Keratinocyte (primary cell): ENCODE results near the gene DEPDC5. TPM values are rescaled to one million over a fixed set of nuclear protein-coding genes. Genes with fewer than 3 reads are reported as not detected.

Source experiments
- DNase-seq: peaks from one replicate; pipeline ENCODE4 v3.0.0-alpha.2; 2011; ENCODE audit warnings: low read depth, missing footprints, low spot score
- FAIRE-seq: peaks from 2 replicates; lab custom pipeline; 2011; peaks lifted over from hg19 to GRCh38; lab: Jason Lieb, UNC
- H2AFZ ChIP-seq: 2 replicates; pipeline ENCODE4 v1.6.0; 2012; ENCODE audit warnings: low read length, control low read depth, inconsistent platforms; ENCODE audit not compliant: control insufficient read depth
- H3K27ac ChIP-seq: 2 replicates; pipeline ENCODE4 v1.5.1; 2011; ENCODE audit warnings: low read length; ENCODE audit not compliant: control insufficient read depth, insufficient read depth
- H3K27me3 ChIP-seq: 3 replicates; pipeline ENCODE4 v1.6.0; 2011; ENCODE audit warnings: low read length; ENCODE audit not compliant: control insufficient read depth, insufficient read depth; ENCODE audit errors: extremely low read depth
- H3K36me3 ChIP-seq, 2 experiments: 2 replicates in 1 of 2; 3 replicates in 1 of 2; pipeline ENCODE4 v1.5.1; 2011; ENCODE audit warnings: low read length in 2 of 2, mild to moderate bottlenecking in 1 of 2; ENCODE audit not compliant: control insufficient read depth in 2 of 2, insufficient read depth in 2 of 2; ENCODE audit errors: extremely low read depth in 1 of 2
- H3K4me1 ChIP-seq: 3 replicates; pipeline ENCODE4 v1.5.1; 2011; ENCODE audit warnings: low read length; ENCODE audit not compliant: control insufficient read depth, insufficient read depth; ENCODE audit errors: extremely low read depth
- H3K4me2 ChIP-seq: 3 replicates; pipeline ENCODE4 v1.6.0; 2011; ENCODE audit warnings: low read depth, low read length; ENCODE audit not compliant: control insufficient read depth, insufficient read depth; ENCODE audit errors: extremely low read depth
- H3K4me3 ChIP-seq, 3 experiments: fragments of 200-600 bp in 1 of 3; sonication (generic) in 1 of 3; 2 replicates in 2 of 3; 3 replicates in 1 of 3; pipeline ENCODE4 v1.5.1; 2011 to 2016; ENCODE audit warnings: low read length in 3 of 3, mild to moderate bottlenecking in 3 of 3, control low read depth in 2 of 3, inconsistent platforms in 1 of 3, low read depth in 1 of 3, mixed read lengths in 1 of 3, mixed run types in 1 of 3, moderate library complexity in 1 of 3; ENCODE audit not compliant: control insufficient read depth in 2 of 3, insufficient read depth in 2 of 3; ENCODE audit errors: extremely low read depth in 1 of 3
- H3K79me2 ChIP-seq: 2 replicates; pipeline ENCODE4 v1.6.0; 2012; ENCODE audit warnings: low read length; ENCODE audit not compliant: control insufficient read depth, insufficient read depth
- H3K9ac ChIP-seq: 3 replicates; pipeline ENCODE4 v1.6.0; 2011; ENCODE audit warnings: low read length; ENCODE audit not compliant: control insufficient read depth, insufficient read depth; ENCODE audit errors: extremely low read depth
- H3K9me1 ChIP-seq: 3 replicates; pipeline ENCODE4 v1.6.0; 2011; ENCODE audit warnings: low read length; ENCODE audit not compliant: control insufficient read depth, insufficient read depth; ENCODE audit errors: extremely low read depth
- H3K9me3 ChIP-seq: 2 replicates; pipeline ENCODE4 v1.5.1; 2012; ENCODE audit warnings: low read depth, low read length; ENCODE audit not compliant: control insufficient read depth
- H4K20me1 ChIP-seq: 3 replicates; pipeline ENCODE4 v1.6.0; 2011; ENCODE audit warnings: low read length; ENCODE audit not compliant: control insufficient read depth, insufficient read depth; ENCODE audit errors: extremely low read depth
- CTCF ChIP-seq, 3 experiments: IDR thresholded peaks in 1 of 3; conservative IDR thresholded peaks in 1 of 3; optimal IDR thresholded peaks in 1 of 3; 2 replicates in 2 of 3; 3 replicates in 1 of 3; pipeline versions ENCODE3 to v1.5.1; 2011; ENCODE audit warnings: low read length in 3 of 3, mild to moderate bottlenecking in 3 of 3, moderate library complexity in 2 of 3, control low read depth in 1 of 3, inconsistent platforms in 1 of 3; ENCODE audit not compliant: insufficient read depth in 2 of 3; ENCODE audit errors: extremely low read depth in 1 of 3
- EZH2 ChIP-seq: IDR thresholded peaks from one replicate; pipeline ENCODE4 v1.6.1; 2012; ENCODE audit warnings: inconsistent platforms, mild to moderate bottlenecking, low read length, moderate library complexity
- dilution Hi-C: fragments of 300-500 bp; cut with MboI; formaldehyde crosslinking; loops from one replicate; pipeline ENCODE4 v1.7.0; 2020; ENCODE audit warnings: low sequenced_read_pairs; ENCODE audit not compliant: extremely low pct_ligation_motif_present
- polyA plus RNA-seq, 5 experiments: library from polyadenylated mRNA; depleted of rRNA in 3 of 5; stranded (reverse) in 3 of 5; stranded (forward) in 1 of 5; unstranded in 1 of 5; fragments of >200 nt; gene quantifications; 1 replicate in 1 of 5; 2 replicates in 3 of 5; 3 replicates in 1 of 5; pipeline versions ENCODE4 v1.2.1 to v1.2.3, GENCODE V29; 2011 to 2012; ENCODE audit warnings: missing spikeins in 2 of 5, low read depth in 1 of 5, low replicate concordance in 1 of 5

DEPDC5 gene
- polyA plus RNA-seq, 1 donor (not counting 4 experiments of a cell fraction or from before 2014, with no cell fraction given), result 9.7 TPM

DNA sequence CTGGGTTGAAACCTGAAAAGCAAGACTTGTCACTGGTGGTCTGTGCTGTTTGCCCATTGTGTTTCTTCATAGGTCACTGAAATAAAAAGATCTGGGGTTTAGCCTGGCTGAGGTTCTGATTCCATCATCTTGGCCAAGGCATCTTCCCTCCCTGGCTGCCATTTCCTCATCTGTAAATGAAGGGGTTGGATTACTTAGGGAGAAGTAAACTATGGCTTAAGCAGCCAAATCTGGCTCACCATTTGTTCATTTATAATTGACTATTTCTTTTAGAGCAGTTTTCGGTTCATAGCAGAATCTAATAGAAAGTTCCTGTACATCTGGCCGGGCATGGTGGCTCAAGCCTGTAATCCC lies 138.2 kb downstream of the DEPDC5 start:
- Histone ChIP-seq H3K27me3 (no peaks in the 10 kb centered on the region), H3K4me2 (no peak overlapping the region), H3K9me1 (no peaks in the 10 kb centered on the region), H3K27ac (no peak overlapping the region), H3K9me3 (no peaks in the 10 kb centered on the region), H3K79me2 (no peaks in the 10 kb centered on the region), H2AFZ (no peak overlapping the region), H3K36me3 (peaks cover 0 to 9% of the 10 kb centered on the region in 2 experiments), H3K4me3 (no peak overlapping the region), H4K20me1 (no peaks in the 10 kb centered on the region), H3K4me1 (no peaks in the 10 kb centered on the region), H3K9ac (no peak overlapping the region)
- DNase-seq (no peak), FAIRE-seq (no peak)
- dilution Hi-C loops, result no loop called here
- TF ChIP-seq CTCF (optimal IDR thresholded peaks at IDR 0.05 in 1 of 3, IDR thresholded peaks at IDR 0.05 in 1 of 3, conservative IDR thresholded peaks at IDR 0.05 in 1 of 3; ENCODE audit: extremely low read depth in 1 of 3, insufficient read depth in 2 of 3, low read length in 3 of 3) (no peak), EZH2 (no peak)

DNA sequence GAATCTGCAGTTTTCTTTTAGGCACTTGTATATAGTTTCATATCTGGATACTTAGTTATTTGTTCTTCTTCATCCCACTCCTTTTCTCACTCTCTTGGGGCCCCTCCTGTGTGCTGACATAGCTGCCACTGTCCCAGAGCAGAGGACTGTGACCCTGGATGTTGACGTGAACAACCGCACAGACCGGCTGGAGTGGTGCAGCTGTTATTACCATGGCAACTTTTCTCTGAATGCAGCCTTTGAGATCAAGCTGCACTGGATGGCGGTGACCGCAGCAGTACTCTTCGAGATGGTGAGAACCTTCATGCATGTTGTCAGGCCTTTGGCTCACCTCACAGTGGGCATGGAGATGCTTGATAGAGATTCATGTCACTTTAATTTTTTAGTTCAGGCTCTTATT lies 139.6 kb downstream of the DEPDC5 start:
- H3K27me3 ChIP-seq, result no peaks in the 10 kb centered on the region
- no peaks in the 10 kb centered on the region for H3K79me2 ChIP-seq
- dilution Hi-C loops, result no loop called here
- no peak for TF ChIP-seq CTCF (optimal IDR thresholded peaks at IDR 0.05 in 1 of 3, IDR thresholded peaks at IDR 0.05 in 1 of 3, conservative IDR thresholded peaks at IDR 0.05 in 1 of 3; ENCODE audit: extremely low read depth in 1 of 3, insufficient read depth in 2 of 3, low read length in 3 of 3)
- TF ChIP-seq EZH2, result no peak
- no peak overlapping the region for H3K4me3 ChIP-seq
- H3K9ac ChIP-seq, result no peak overlapping the region
- FAIRE-seq (no peak), DNase-seq (no peak)
- no peak overlapping the region for H3K27ac ChIP-seq
- H3K36me3 ChIP-seq, result peaks cover 0 to 9% of the 10 kb centered on the region in 2 experiments
- no peaks in the 10 kb centered on the region for H4K20me1 ChIP-seq
- H3K4me1 ChIP-seq, result no peaks in the 10 kb centered on the region
- no peak overlapping the region for H3K4me2 ChIP-seq
- no peaks in the 10 kb centered on the region for H3K9me3 ChIP-seq
- no peaks in the 10 kb centered on the region for H3K9me1 ChIP-seq
- H2AFZ ChIP-seq, result no peak overlapping the region
